K562 (cell line): ENCODE data around the gene CD248. TPM values are rescaled to one million over a fixed set of nuclear protein-coding genes. Genes with fewer than 3 reads are reported as not detected.

Source experiments
- ATF7 ChIP-seq: fragments of 450-650 bp; IDR thresholded peaks from 2 replicates; pipeline ENCODE4 v1.7.1; 2014; ENCODE audit warnings: mild to moderate bottlenecking, moderate library complexity
- BACH1 ChIP-seq: fragments of 200-800 bp; sonication (Bioruptor generic); IDR thresholded peaks from 2 replicates; pipeline ENCODE4 v1.6.1; 2016; ENCODE audit warnings: missing genetic modification characterization, missing compliant biosample characterization
- BCLAF1 ChIP-seq, 2 experiments: fragments of 450-650 bp in 1 of 2; IDR thresholded peaks; 2 replicates each; pipeline ENCODE4 v1.6.1; 2011 to 2017; ENCODE audit warnings: low read depth in 2 of 2, antibody characterized with exemption in 1 of 2, borderline replicate concordance in 1 of 2, low read length in 1 of 2, mild to moderate bottlenecking in 1 of 2, mixed read lengths in 1 of 2; ENCODE audit not compliant: control insufficient read depth in 1 of 2
- BCOR ChIP-seq: fragments of 450-650 bp; IDR thresholded peaks from 2 replicates; pipeline ENCODE4 v1.6.1; 2016
- DEAF1 ChIP-seq: fragments of 450-650 bp; formaldehyde crosslinking; IDR thresholded peaks from 2 replicates; pipeline ENCODE4 v1.4.0; 2020; ENCODE audit warnings: mild to moderate bottlenecking, moderate library complexity
- ETS1 ChIP-seq: conservative IDR thresholded peaks from 2 replicates; pipeline ENCODE4 v1.6.1; 2011; ENCODE audit warnings: low read depth, mild to moderate bottlenecking, low read length; ENCODE audit not compliant: control insufficient read depth
- HNRNPUL1 ChIP-seq: fragments of 200-400 bp; formaldehyde crosslinking; IDR thresholded peaks from 2 replicates; pipeline ENCODE4 v1.6.1; 2017; ENCODE audit warnings: low read length
- HOMEZ ChIP-seq: fragments of 250-450 bp; sonication (Bioruptor Pico); IDR thresholded peaks from 2 replicates; pipeline ENCODE4 v1.4.0; 2020; ENCODE audit warnings: mild to moderate bottlenecking, moderate library complexity
- ILF3 ChIP-seq: fragments of 450-650 bp; IDR thresholded peaks from 2 replicates; pipeline ENCODE4 v1.6.1; 2018; ENCODE audit warnings: antibody characterized with exemption, mild to moderate bottlenecking, moderate library complexity, borderline replicate concordance
- MAX ChIP-seq: sonication (generic); formaldehyde crosslinking; IDR thresholded peaks from 2 replicates; pipeline ENCODE4 v1.9.0; 2022; ENCODE audit warnings: mild to moderate bottlenecking, missing genetic modification reagents
- MBD2 ChIP-seq: sonication (generic); IDR thresholded peaks from 2 replicates; pipeline ENCODE4 v1.6.1; 2016; ENCODE audit warnings: low read depth, borderline replicate concordance
- MEIS2 ChIP-seq: fragments of 450-650 bp; IDR thresholded peaks from 2 replicates; pipeline ENCODE4 v1.6.1; 2014; ENCODE audit warnings: mild to moderate bottlenecking; ENCODE audit not compliant: partially characterized antibody
- NCOA2 ChIP-seq, 2 experiments: fragments of 450-650 bp; IDR thresholded peaks; 2 replicates each; pipeline ENCODE4 v1.6.1; 2018; ENCODE audit warnings: mild to moderate bottlenecking in 2 of 2, moderate library complexity in 1 of 2; ENCODE audit not compliant: partially characterized antibody in 2 of 2
- NFE2L1 ChIP-seq: fragments of 450-650 bp; IDR thresholded peaks from 2 replicates; pipeline ENCODE4 v1.6.1; 2016; ENCODE audit warnings: missing genetic modification characterization, low read depth, mild to moderate bottlenecking, missing compliant biosample characterization, moderate library complexity, borderline replicate concordance
- SREBF2 ChIP-seq: sonication (generic); formaldehyde crosslinking; IDR thresholded peaks from 2 replicates; pipeline ENCODE4 v1.4.0; 2020; ENCODE audit warnings: mild to moderate bottlenecking, missing genetic modification reagents
- SRSF7 ChIP-seq: fragments of 200-400 bp; formaldehyde crosslinking; optimal IDR thresholded peaks from 2 replicates; pipeline ENCODE3; 2017; ENCODE audit warnings: mild to moderate bottlenecking, low read depth, low read length
- TCF3 ChIP-seq: sonication (generic); formaldehyde crosslinking; IDR thresholded peaks from 2 replicates; pipeline ENCODE4 v1.4.0; 2020; ENCODE audit warnings: mild to moderate bottlenecking, missing genetic modification reagents
- ZNF316 ChIP-seq: fragments of 450-650 bp; IDR thresholded peaks from 2 replicates; pipeline ENCODE4 v1.6.1; 2016
- ZNF354B ChIP-seq: fragments of 250-450 bp; sonication (Bioruptor Pico); IDR thresholded peaks from 2 replicates; pipeline ENCODE4 v1.4.0; 2020
- ZNF668 ChIP-seq: fragments of 250-450 bp; sonication (Bioruptor Pico); IDR thresholded peaks from 2 replicates; pipeline ENCODE4 v1.8.0; 2022; ENCODE audit warnings: mild to moderate bottlenecking, inconsistent platforms
- polyA plus RNA-seq, 8 experiments: library from polyadenylated mRNA; depleted of rRNA in 4 of 8; stranded (reverse) in 5 of 8; unstranded in 3 of 8; fragments of >200 nt; fragmentation: Nextera tagmentation in 2 of 8; fragmentation: Illumina TruSeq in 1 of 8; extraction: Ambion mirVana in 2 of 8; extraction: Trizol in 1 of 8; gene quantifications; 2 replicates each; pipeline versions ENCODE4 v1.2.1 to v1.2.3, GENCODE V29; 2011 to 2014; ENCODE audit warnings: inconsistent platforms in 1 of 8, missing spikeins in 1 of 8
- total RNA-seq, 7 experiments: library from RNA; depleted of rRNA in 6 of 7; stranded (reverse); fragments of >200 nt in 6 of 7; fragmentation: Illumina TruSeq in 2 of 7; extraction: Trizol in 2 of 7; gene quantifications; 2 replicates each; pipeline versions ENCODE4 v1.2.1 to v1.2.3, GENCODE V29; 2011 to 2021; ENCODE audit warnings: low replicate concordance in 1 of 7

CD248 gene
- total and polyA plus RNA-seq, 9 of the 15 experiments (the other 6 are each of a cell fraction or from before 2014, with no cell fraction given), result 0.09 TPM; not detected in 8

GRCh38 chr11:66336234-66337102, 19.6 kb upstream of the CD248 start, which contains the start of gene RIN1 (continued):
- no peak for TF ChIP-seq HOMEZ (CRISPR knock-in tag)
- TF ChIP-seq BCOR, result no peak
- TF ChIP-seq BACH1, result no peak
- no peak for TF ChIP-seq TCF3 (CRISPR knock-in tag)
- TF ChIP-seq BCLAF1 (IDR thresholded peaks at IDR 0.05; ENCODE audit: borderline replicate concordance in 1 of 2, control insufficient read depth in 1 of 2, low read depth in 2 of 2, low read length in 1 of 2), result no peak
- no peak for TF ChIP-seq ZNF668
- TF ChIP-seq SREBF2 (CRISPR knock-in tag), result no peak
- TF ChIP-seq ZNF354B (CRISPR knock-in tag), result no peak
- TF ChIP-seq ATF7, result peak; percentile 43; the same call in 1 of the 2 replicates
- TF ChIP-seq DEAF1 (CRISPR knock-in tag), result peak; percentile 60
- TF ChIP-seq ZNF316, result no peak
- TF ChIP-seq SRSF7, result no peak
- no peak for TF ChIP-seq MEIS2
- TF ChIP-seq ILF3, result no peak
- TF ChIP-seq MBD2, result no peak
- TF ChIP-seq ETS1, result no peak
- TF ChIP-seq HNRNPUL1, result no peak
- no peak for TF ChIP-seq NFE2L1
- no peak for TF ChIP-seq NCOA2 (IDR thresholded peaks at IDR 0.05; ENCODE audit: partially characterized antibody in 2 of 2)
- peak; percentile 98 for TF ChIP-seq MAX (CRISPR knock-in tag)
